Fibroblast of skin of right quadriceps (primary cell): ENCODE data around the gene DPH7.
A peak's percentile ranks its signal among the peaks of the same experiment; 100 is the strongest.
"Not testable (repeated sequence)": the region's sequence is repeated elsewhere in the genome, so short reads cannot be mapped to it uniquely, and the experiment has no call there.

Source experiments
- DNase-seq: peaks from one replicate; pipeline ENCODE4 v3.0.0-alpha.2; 2013

DPH7 gene

GRCh38 chr9:137580209-137580953 is 1.7 kb upstream of the DPH7 start:
- DNase-seq, result no peak

GRCh38 chr9:137579259-137579604 is 507 bp upstream of the DPH7 start:
- DNase-seq, result no peak

- DNase-seq, result no peak
Observed at GRCh38 chr9:137575716-137576411, 2.9 kb downstream of the DPH7 start.

GRCh38 chr9:137575364-137575715 is 3.4 kb downstream of the DPH7 start:
- no peak for DNase-seq

GRCh38 chr9:137574192-137574591 is 4.5 kb downstream of the DPH7 start:
- DNase-seq, result no peak

- no peak for DNase-seq
Observed at GRCh38 chr9:137570566-137570965, 8.2 kb downstream of the DPH7 start.

GRCh38 chr9:137569609-137570203 is 9.0 kb downstream of the DPH7 start:
- DNase-seq, result no peak

GRCh38 chr9:137568445-137568844 is 10.3 kb downstream of the DPH7 start:
- DNase-seq, result not testable (repeated sequence)

- DNase-seq, result no peak
Observed at GRCh38 chr9:137564817-137565411, 13.8 kb downstream of the DPH7 start.

GRCh38 chr9:137564134-137564533 is 14.6 kb downstream of the DPH7 start:
- no peak for DNase-seq

GRCh38 chr9:137558127-137558526 is 20.6 kb downstream of the DPH7 start:
- DNase-seq, result no peak

- DNase-seq, result no peak
Observed at GRCh38 chr9:137556069-137556838, 22.5 kb downstream of the DPH7 start.

GRCh38 chr9:137555179-137555578 is 23.5 kb downstream of the DPH7 start:
- DNase-seq, result no peak

- DNase-seq, result no peak
Observed at GRCh38 chr9:137554349-137554748, 24.4 kb downstream of the DPH7 start.

- DNase-seq, result not testable (repeated sequence)
Observed at GRCh38 chr9:137553654-137554053, 25.1 kb downstream of the DPH7 start.

GRCh38 chr9:137552022-137552768 is 26.5 kb downstream of the DPH7 start:
- DNase-seq, result no peak

- peak; percentile 86 for DNase-seq
Observed at GRCh38 chr9:137551264-137552021, 27.3 kb downstream of the DPH7 start, which contains the start of gene MRPL41. Gene MRPL41 (plus strand): TSS chr9:137551879. CDS start chr9:137552082, 203 bp downstream.

- not testable (repeated sequence) for DNase-seq
Observed at GRCh38 chr9:137550958-137551263, 27.8 kb downstream of the DPH7 start.

- DNase-seq, result peak; percentile 45
Observed at GRCh38 chr9:137550231-137550621, 28.5 kb downstream of the DPH7 start, which contains the start of gene PNPLA7. Gene PNPLA7 (minus strand): TSS chr9:137550402. CDS start chr9:137550197, 205 bp downstream.

- DNase-seq, result no peak
Observed at GRCh38 chr9:137547687-137548543, 30.8 kb downstream of the DPH7 start.
